Thoracic aorta (tissue), 2 donors: ENCODE results near the gene AP1G1. TPM values are rescaled to one million over a fixed set of nuclear protein-coding genes. Genes with fewer than 3 reads are reported as not detected.
"Not testable (repeated sequence)": the region's sequence is repeated elsewhere in the genome, so short reads cannot be mapped to it uniquely, and the experiment has no call there.

ENCODE experiments used
- ATAC-seq: fragments of 150-250 bp; one replicate; pipeline ENCODE4 v1.8.0; 2017; ENCODE audit warnings: low read depth; ENCODE audit not compliant: insufficient number of reproducible peaks, low FRiP score
- DNase-seq: peaks from one replicate; pipeline ENCODE4 v3.0.0-alpha.2; 2020; ENCODE audit warnings: low spot score
- H3K27ac ChIP-seq, 2 donors: fragments of 200-600 bp; sonication (generic); 1 replicate in 1 of 2; 2 replicates in 1 of 2; pipeline ENCODE4 v1.5.1; 2016; ENCODE audit warnings: mild to moderate bottlenecking in 2 of 2, moderate library complexity in 2 of 2
- H3K27me3 ChIP-seq: fragments of 200-600 bp; sonication (generic); replicated peaks from 2 replicates; pipeline ENCODE4 v1.6.0; 2016; ENCODE audit warnings: mild to moderate bottlenecking; ENCODE audit not compliant: insufficient read depth
- H3K36me3 ChIP-seq: fragments of 200-600 bp; sonication (generic); one replicate; pipeline ENCODE4 v1.5.1; 2016
- H3K4me1 ChIP-seq, 2 donors: fragments of 200-600 bp; sonication (generic); 1 replicate in 1 of 2; 2 replicates in 1 of 2; pipeline versions ENCODE4 v1.5.1 to v1.6.0; 2016; ENCODE audit warnings: low read depth in 2 of 2, mild to moderate bottlenecking in 1 of 2; ENCODE audit not compliant: control insufficient read depth in 1 of 2
- H3K4me3 ChIP-seq: fragments of 200-600 bp; sonication (generic); 2 replicates; pipeline ENCODE4 v1.5.1; 2016; ENCODE audit warnings: mild to moderate bottlenecking
- H3K9me3 ChIP-seq: fragments of 200-600 bp; sonication (generic); 2 replicates; pipeline ENCODE4 v1.5.1; 2016
- CTCF ChIP-seq: fragments of 200-600 bp; sonication (generic); IDR thresholded peaks from one replicate; pipeline ENCODE4 v1.5.1; 2019; ENCODE audit warnings: antibody characterized with exemption
- total RNA-seq, 2 donors: library from RNA; depleted of rRNA; stranded (reverse); fragments of >200 nt; gene quantifications; one replicate each; pipeline versions ENCODE4 v1.1.0 to v1.2.3, GENCODE V29; 2016

AP1G1 gene
- total RNA-seq, 2 donors from 2014 or later = 47.8 to 65.1 TPM

GRCh38 chr16:71803305-71803690 lies 5.3 kb downstream of the AP1G1 start:
- Histone ChIP-seq H3K4me3 (no peak overlapping the region), H3K36me3 (peaks cover 15% of the 10 kb centered on the region), H3K27me3 (no peaks in the 10 kb centered on the region), H3K27ac (no peak overlapping the region), H3K4me1 (peaks cover 35 to 36% of the 10 kb centered on the region in 2 donors), H3K9me3 (no peaks in the 10 kb centered on the region)
- ATAC-seq (no peak), DNase-seq (no peak)
- no peak for TF ChIP-seq CTCF

GRCh38 chr16:71796501-71797097 lies 12.0 kb downstream of the AP1G1 start:
- no peaks in the 10 kb centered on the region for H3K9me3 ChIP-seq
- H3K4me1 ChIP-seq = peaks cover 5 to 15% of the 10 kb centered on the region in 2 donors
- no peak for ATAC-seq
- no peak overlapping the region for H3K27ac ChIP-seq
- no peaks in the 10 kb centered on the region for H3K27me3 ChIP-seq
- DNase-seq = no peak
- no peak overlapping the region for H3K4me3 ChIP-seq
- peaks cover 17% of the 10 kb centered on the region for H3K36me3 ChIP-seq
- TF ChIP-seq CTCF = no peak

GRCh38 chr16:71794943-71795342 lies 13.7 kb downstream of the AP1G1 start:
- Histone ChIP-seq H3K4me1 (peaks cover 15 to 18% of the 10 kb centered on the region in 2 donors), H3K4me3 (no peak overlapping the region), H3K27ac (no peak overlapping the region), H3K27me3 (no peaks in the 10 kb centered on the region), H3K36me3 (peaks cover 8% of the 10 kb centered on the region), H3K9me3 (no peaks in the 10 kb centered on the region)
- DNase-seq = no peak
- no peak for ATAC-seq
- no peak for TF ChIP-seq CTCF

- H3K27ac ChIP-seq = no peak overlapping the region
- no peak for DNase-seq
- H3K36me3 ChIP-seq = peaks cover 10% of the 10 kb centered on the region
- no peaks in the 10 kb centered on the region for H3K27me3 ChIP-seq
- H3K9me3 ChIP-seq = no peaks in the 10 kb centered on the region
- no peak for TF ChIP-seq CTCF
- peaks cover 15 to 18% of the 10 kb centered on the region in 2 donors for H3K4me1 ChIP-seq
- H3K4me3 ChIP-seq = no peak overlapping the region
- no peak for ATAC-seq
These were observed 14.6 kb downstream of the AP1G1 start for GRCh38 chr16:71794018-71794417.

- Histone ChIP-seq H3K27me3 (no peaks in the 10 kb centered on the region), H3K9me3 (no peaks in the 10 kb centered on the region), H3K4me1 (peaks cover 15 to 18% of the 10 kb centered on the region in 2 donors), H3K27ac (no peak overlapping the region), H3K36me3 (peaks cover 10% of the 10 kb centered on the region), H3K4me3 (no peak overlapping the region)
- no peak for DNase-seq
- no peak for TF ChIP-seq CTCF
- ATAC-seq = no peak
These were observed 16.5 kb downstream of the AP1G1 start for GRCh38 chr16:71792176-71792575.

- H3K9me3 ChIP-seq = not testable (repeated sequence)
These were observed 18.3 kb downstream of the AP1G1 start for GRCh38 chr16:71790329-71790728.

More at GRCh38 chr16:71790329-71790728, 18.3 kb downstream of the AP1G1 start:
- not testable (repeated sequence) for H3K27me3 ChIP-seq, DNase-seq, H3K4me3 ChIP-seq, H3K27ac ChIP-seq, ATAC-seq
- peaks cover 10% of the 10 kb centered on the region for H3K36me3 ChIP-seq
- H3K4me1 ChIP-seq = peaks cover 8 to 18% of the 10 kb centered on the region in 2 donors
